ENCODE data around the gene THBS2.

Gene THBS2

DNA sequence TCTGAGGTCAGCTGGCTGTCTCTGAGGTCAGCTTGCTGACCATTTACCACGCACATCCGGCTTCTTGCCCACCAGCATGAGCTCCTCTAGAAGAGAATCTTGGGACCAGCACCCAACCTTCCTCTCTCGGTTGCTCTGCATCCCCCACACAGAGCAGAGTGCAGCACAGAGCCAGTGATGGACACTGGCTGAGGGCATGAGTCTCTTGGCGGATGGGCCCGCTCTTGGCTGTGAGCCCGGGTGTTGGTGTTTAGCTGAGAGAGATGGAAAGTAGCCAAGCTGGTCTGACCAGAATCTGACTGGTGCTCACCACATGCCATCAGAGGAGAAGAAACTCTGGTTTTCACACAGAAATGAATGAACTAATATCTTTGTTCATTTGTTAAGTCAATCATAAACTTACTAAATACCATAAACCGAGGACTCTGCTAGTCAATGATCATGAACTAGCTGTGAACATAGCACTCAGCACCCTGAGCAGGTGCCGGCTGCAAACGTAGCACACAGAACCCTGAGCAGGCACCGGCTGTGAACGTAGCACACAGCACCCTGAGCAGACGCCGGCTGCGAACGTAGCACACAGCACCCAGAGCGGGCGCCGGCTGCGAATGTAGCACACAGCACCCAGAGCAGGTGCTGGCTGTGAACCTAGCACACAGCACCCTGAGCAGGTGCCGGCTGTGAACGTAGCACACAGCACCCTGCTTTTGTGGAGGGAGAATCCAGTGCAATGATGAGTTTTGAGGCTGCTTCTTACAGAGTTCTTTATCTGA lies 10.4 kb upstream of the THBS2 start:
- no peak for TF ChIP-seq GATA2 (IDR thresholded peaks at IDR 0.05; ENCODE audit: low read depth, low read length)

- TF ChIP-seq GATA3 (IDR thresholded peaks at IDR 0.05; ENCODE audit: low read depth, low read length) (no peak), GATA2 (IDR thresholded peaks at IDR 0.05; ENCODE audit: low read depth, low read length) (no peak)
Observed at GRCh38 chr6:169263374-169263773, 9.7 kb upstream of the THBS2 start.

DNA sequence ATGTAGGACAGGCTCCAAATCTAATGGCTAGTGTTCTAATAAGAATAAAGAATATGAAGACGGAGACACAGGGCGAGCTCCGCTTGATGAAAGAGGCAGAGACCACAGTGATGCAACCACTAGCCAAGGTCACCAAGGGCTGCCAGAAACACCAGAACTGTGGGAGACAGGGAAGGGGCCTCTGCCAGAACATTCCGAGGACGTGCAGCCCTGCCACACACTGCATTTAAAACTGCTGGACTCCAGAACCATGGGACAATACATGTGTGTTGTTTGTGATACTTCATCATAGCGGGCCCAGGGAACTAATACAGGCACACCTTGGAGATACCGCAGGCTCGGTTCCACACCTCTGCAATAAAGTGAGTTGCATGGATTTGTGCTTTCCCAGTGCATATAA lies 2.9 kb upstream of the THBS2 start:
- TF ChIP-seq GATA2 (IDR thresholded peaks at IDR 0.05; ENCODE audit: low read depth, low read length) (no peak), GATA3 (IDR thresholded peaks at IDR 0.05; ENCODE audit: low read depth, low read length) (no peak)

DNA sequence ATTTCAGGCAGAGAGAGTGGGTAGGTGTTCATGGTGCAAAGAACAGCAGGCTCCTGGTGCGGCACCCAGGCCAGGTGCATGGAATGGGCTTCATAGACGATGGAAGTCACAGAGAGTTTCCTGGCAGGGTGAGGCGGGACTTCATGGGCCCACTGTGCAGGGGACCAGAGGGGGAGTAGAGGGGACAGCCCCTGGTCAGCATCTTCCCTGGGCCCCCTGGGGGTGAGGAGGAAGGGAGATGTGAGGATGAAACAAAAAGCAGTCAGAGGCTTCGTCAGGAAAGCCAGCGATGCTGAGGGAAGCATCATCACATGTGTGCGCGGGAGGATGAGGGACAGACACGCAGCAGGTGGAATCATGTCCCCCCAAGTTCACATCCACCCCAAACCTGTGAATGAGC lies 2.4 kb upstream of the THBS2 start:
- TF ChIP-seq GATA3 (IDR thresholded peaks at IDR 0.05; ENCODE audit: low read depth, low read length) = no peak
- no peak for TF ChIP-seq GATA2 (IDR thresholded peaks at IDR 0.05; ENCODE audit: low read depth, low read length)

- no peak for TF ChIP-seq GATA2 (IDR thresholded peaks at IDR 0.05; ENCODE audit: low read depth, low read length)
- TF ChIP-seq GATA3 (IDR thresholded peaks at IDR 0.05; ENCODE audit: low read depth, low read length) = no peak
Observed at GRCh38 chr6:169255643-169256042, 2.0 kb upstream of the THBS2 start.

DNA sequence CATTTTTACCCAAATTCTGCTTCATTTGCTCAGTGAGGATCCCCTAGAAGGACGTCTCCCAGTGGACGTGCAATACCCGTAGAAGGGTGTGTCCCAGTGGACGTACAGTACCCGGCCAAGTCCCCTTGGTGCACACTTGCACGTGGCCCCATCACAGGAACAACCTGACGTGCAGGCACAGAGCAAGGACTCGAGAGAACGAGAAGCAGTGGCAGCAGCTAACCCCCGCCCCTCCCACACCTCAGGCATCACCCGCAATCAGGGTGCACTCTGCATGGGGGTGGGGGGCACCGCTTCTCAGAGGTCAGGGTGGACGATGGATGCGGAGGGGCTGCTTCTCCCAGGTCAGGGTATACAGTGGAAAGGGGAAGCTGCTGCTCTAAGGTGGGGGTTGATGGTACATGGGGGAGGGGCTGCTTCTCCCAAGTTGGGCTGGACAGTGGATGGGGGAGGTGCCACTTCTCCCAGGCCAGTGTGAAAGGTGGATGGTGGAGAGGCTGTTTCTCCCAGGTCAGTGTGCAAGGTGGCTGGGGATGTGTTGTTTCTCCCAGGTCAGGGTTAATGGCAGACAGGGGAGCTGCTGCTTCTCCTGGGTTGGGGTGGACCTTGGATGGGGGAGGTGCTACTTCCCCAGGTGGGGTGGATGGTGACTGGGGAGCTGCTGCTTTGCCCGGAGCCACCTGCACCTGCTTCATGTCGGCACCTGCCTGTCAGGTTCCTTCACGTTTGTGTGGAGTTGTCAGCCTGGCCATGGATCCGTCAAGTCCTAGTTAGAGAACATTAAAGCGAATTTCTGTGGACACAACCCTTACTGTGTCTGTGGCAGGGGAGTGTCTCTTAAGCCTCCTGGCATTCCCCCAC lies 1.0 kb upstream of the THBS2 start:
- TF ChIP-seq GATA3 (IDR thresholded peaks at IDR 0.05; ENCODE audit: low read depth, low read length) = no peak
- no peak for TF ChIP-seq GATA2 (IDR thresholded peaks at IDR 0.05; ENCODE audit: low read depth, low read length)

DNA sequence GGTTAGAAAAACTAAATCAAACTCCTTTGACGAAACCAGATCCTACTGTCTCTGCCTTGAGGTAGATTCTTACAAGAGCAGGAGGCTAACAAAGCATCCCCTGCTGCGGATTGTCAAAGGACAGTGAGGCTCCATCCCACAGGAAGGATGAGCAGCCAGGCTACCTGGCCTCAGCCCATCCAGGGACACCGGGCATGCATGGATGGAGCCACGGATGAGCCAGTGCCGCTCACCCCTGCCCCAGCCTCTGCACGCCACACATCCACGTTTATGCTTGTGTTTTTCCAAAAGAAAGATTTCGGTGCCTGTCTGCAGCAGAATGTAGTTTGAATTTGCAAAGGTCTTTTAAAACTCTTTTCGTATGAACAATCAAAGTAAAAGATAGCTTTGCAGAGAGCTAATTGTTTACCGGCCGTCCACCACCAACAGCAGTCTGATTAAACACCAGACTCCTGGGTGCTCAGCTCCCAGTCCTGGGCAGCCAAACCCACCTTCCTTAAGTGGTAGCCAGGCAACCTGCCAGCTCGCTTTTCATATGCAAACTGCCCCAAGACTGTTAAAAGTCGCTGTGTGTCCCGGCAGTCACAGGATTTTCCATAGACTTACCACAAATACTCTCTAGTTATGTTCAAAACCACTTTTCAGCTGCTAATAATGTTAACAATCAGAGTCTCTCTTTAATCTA lies 999 bp downstream of the THBS2 start:
- TF ChIP-seq GATA3 (IDR thresholded peaks at IDR 0.05; ENCODE audit: low read depth, low read length) (no peak), GATA2 (IDR thresholded peaks at IDR 0.05; ENCODE audit: low read depth, low read length) (no peak)

DNA sequence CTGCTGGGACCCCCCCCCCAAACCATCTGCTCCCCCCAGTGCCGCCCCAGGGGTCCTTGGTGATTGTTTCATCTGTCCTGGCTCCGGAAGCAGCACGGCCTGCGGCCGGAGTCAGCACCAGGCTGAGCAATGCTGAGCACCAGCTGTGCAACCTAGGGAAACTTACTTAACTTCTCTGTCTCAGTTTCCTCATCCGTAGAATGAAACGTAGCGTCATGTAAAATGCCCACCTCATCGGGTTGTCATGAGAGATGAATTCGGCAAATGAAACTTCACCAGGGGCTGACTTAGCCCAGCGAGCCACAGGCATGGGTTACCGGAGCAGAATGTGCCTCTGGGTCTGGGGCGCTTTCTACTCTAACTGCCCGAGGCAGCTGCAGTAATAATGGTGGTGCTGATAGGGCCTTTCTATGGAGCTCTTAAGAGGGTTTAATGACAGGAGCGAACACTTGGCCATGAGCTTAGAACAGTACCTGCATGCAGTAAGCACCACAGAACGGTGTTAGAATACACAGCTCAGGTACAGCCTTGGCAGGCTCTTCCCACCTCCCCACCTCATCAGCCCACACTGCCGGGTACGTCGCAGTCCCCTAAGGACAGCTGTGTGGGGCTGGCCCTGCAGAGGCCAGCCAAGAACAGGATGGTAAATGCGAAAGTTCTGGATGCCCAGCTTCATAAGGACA lies 1.7 kb downstream of the THBS2 start:
- TF ChIP-seq GATA2 (IDR thresholded peaks at IDR 0.05; ENCODE audit: low read depth, low read length) (no peak), GATA3 (IDR thresholded peaks at IDR 0.05; ENCODE audit: low read depth, low read length) (no peak)

GRCh38 chr6:169251371-169251802 lies 2.3 kb downstream of the THBS2 start:
- TF ChIP-seq GATA2 (IDR thresholded peaks at IDR 0.05; ENCODE audit: low read depth, low read length) (no peak), GATA3 (IDR thresholded peaks at IDR 0.05; ENCODE audit: low read depth, low read length) (no peak)

DNA sequence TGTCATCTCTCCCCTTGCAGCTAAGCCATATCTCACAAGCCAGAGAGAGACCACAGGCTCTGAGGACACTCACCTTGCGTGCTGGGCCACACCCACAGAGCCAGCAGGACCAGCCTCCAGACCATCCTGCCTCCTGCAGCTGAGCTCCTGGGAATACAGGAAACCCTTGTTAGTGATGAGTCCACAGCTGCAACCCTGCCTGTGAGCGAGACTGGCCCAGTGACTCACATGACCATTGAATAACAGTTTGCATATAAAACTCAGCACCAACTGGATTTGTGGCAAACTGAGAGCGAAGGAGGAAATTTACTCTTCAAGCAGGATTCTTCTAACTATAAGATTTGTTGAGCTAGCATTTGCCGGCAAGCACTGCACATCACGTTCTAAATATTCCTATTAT lies 3.0 kb downstream of the THBS2 start:
- TF ChIP-seq GATA2 (IDR thresholded peaks at IDR 0.05; ENCODE audit: low read depth, low read length) (no peak), GATA3 (IDR thresholded peaks at IDR 0.05; ENCODE audit: low read depth, low read length) (no peak)

DNA sequence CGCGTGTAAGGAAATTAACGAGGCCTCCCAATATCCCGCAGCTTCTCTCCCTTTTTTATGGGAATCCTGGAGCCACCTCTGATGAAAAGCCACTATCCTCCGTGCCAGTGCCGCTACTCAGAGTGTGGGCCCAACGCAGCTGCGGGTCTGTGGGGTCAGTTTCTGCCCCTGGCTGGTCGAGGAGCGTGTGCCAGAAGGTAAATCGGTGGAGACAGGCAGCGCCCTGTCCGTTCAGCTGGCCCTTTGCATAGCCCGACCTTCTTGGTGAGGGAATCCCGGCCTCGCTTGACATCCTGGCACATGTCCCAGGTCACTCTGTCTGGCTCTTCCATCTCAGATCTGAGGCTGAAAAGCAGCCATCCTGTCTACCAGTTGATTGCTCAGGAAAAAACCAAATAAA lies 4.6 kb downstream of the THBS2 start:
- TF ChIP-seq GATA3 (IDR thresholded peaks at IDR 0.05; ENCODE audit: low read depth, low read length) = no peak
- no peak for TF ChIP-seq GATA2 (IDR thresholded peaks at IDR 0.05; ENCODE audit: low read depth, low read length)

DNA sequence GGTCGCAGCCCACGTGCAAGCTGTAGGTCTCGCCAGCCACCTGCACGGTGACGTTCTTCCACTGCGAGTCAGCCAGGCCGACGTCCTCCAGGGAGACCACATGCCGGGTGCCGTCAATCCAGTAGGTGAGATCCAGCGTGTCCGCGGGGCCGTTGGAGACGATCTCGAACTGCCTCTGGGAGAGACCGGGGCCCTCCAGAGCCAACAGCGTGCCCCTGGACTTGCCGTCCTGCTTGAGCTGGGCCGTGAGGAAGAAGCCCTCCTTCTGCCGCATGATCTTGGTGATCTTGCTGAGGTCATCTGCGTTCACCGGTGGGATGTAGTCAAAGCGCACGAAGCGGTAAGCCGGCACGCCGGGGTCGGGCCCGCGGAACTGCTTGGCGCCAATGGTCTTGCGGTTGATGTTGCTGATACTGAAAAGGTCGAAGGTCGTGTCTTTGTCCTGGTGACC lies 5.1 kb downstream of the THBS2 start:
- no peak for TF ChIP-seq GATA3 (IDR thresholded peaks at IDR 0.05; ENCODE audit: low read depth, low read length)

DNA sequence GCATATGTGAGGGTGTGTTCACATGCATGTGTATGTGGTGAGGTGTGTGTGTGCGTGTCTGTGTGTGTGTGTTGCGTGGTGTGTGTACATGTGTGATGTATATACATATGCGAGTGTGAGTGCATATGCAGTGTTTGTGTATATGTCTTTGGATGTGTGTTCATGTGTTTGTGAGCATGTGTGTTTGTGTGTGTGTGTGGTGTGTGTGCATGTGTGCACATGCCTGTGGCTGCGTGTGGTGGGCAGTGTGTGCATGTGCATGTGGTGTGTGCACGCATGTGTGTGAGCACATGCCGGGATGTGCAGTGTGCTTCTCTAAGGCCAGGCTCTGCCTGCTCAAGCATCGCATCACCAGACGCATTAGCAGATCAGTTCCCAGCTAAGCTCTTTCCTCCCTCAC lies 5.7 kb downstream of the THBS2 start:
- TF ChIP-seq GATA2 (IDR thresholded peaks at IDR 0.05; ENCODE audit: low read depth, low read length) (no peak), GATA3 (IDR thresholded peaks at IDR 0.05; ENCODE audit: low read depth, low read length) (no peak)

DNA sequence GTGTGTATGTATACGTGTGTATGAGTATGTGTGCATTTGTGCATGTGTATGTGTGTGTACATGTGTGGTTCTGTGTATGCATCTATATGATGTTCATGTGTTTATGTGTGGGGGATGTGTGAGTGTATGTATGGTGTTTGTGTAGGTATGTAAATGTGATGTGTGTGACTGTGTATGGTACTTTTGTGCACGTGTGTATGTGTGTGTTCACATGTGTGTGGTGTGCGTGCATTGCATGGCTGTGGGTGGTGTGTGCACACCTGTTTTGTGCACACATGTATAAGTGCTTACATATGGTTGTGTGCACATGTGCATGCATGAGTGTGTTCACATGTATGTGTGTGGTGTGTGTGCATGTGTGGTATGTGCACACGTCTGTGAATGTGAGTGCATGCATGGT lies 6.2 kb downstream of the THBS2 start:
- TF ChIP-seq GATA3 (IDR thresholded peaks at IDR 0.05; ENCODE audit: low read depth, low read length) = no peak
- no peak for TF ChIP-seq GATA2 (IDR thresholded peaks at IDR 0.05; ENCODE audit: low read depth, low read length)

Measured in SH-SY5Y (cell line).